K562 (cell line): ENCODE data around the gene TOP3A. TPM values are rescaled to one million over a fixed set of nuclear protein-coding genes. Genes with fewer than 3 reads are reported as not detected.

ENCODE experiments used
- ATAC-seq: fragments of 200-7000 bp; cut with Tn5 transposase; 3 replicates; pipeline ENCODE4 v1.9.1; 2020; ENCODE audit warnings: moderate library complexity
- BruUV-seq: library from RNA; stranded (reverse); fragments of 400-500 nt; replicated peaks from 2 replicates; lab custom pipeline; 2021; lab: Mats Ljungman, UMichigan
- CTCF ChIA-PET: fragments of 300-600 bp; formaldehyde crosslinking; extraction: SDS; loops from one replicate; lab custom pipeline; 2021; ENCODE audit warnings: low intra/inter-chr PET ratio; lab: Yijun Ruan, JAX
- POLR2A ChIA-PET: fragments of 300-600, 350-650 bp; sonication (Branson Sonifier 250); formaldehyde crosslinking; extraction: SDS; loops from one replicate; lab custom pipeline; 2021; ENCODE audit warnings: antibody characterized with exemption, inconsistent platforms; lab: Yijun Ruan, JAX
- DNase-seq, 4 experiments: peaks; one replicate each; pipeline versions ENCODE4 v3.0.0 to v3.0.0-alpha.2; 2011 to 2018; ENCODE audit warnings: low spot score in 3 of 4, mixed read lengths in 3 of 4; ENCODE audit errors: extremely low read depth in 1 of 4
- FAIRE-seq: peaks from 2 replicates; lab custom pipeline; 2011; peaks lifted over from hg19 to GRCh38; lab: Jason Lieb, UNC
- H2AFZ ChIP-seq: 2 replicates; pipeline ENCODE4 v1.6.0; 2011; ENCODE audit warnings: low read depth, low read length, control low read depth, inconsistent platforms
- H3K27ac ChIP-seq: fragments of 200-600 bp; 3 replicates; pipeline ENCODE4 v1.8.0; 2011; ENCODE audit warnings: low read depth, mild to moderate bottlenecking, control low read depth, inconsistent platforms, low read length, moderate library complexity, mixed read lengths; ENCODE audit errors: extremely low read depth
- H3K27me3 ChIP-seq, 2 experiments: fragments of 300-600 bp in 1 of 2; 2 replicates in 1 of 2; 3 replicates in 1 of 2; pipeline versions ENCODE4 v1.6.0 to v1.8.0; 2011; ENCODE audit warnings: inconsistent platforms in 2 of 2, low read length in 2 of 2, mild to moderate bottlenecking in 1 of 2, mixed read lengths in 1 of 2, moderate library complexity in 1 of 2; ENCODE audit not compliant: control insufficient read depth in 2 of 2, insufficient read depth in 2 of 2
- H3K36me3 ChIP-seq: fragments of 300-600 bp; 3 replicates; pipeline ENCODE4 v1.8.0; 2011; ENCODE audit warnings: mild to moderate bottlenecking, low read length, inconsistent platforms; ENCODE audit not compliant: control insufficient read depth, insufficient read depth
- H3K4me1 ChIP-seq, 2 experiments: fragments of 200-600 bp in 1 of 2; replicated peaks in 1 of 2; 2 replicates in 1 of 2; 3 replicates in 1 of 2; pipeline versions ENCODE4 v1.5.1 to v1.8.0; 2011; ENCODE audit warnings: inconsistent platforms in 2 of 2, low read length in 2 of 2, mild to moderate bottlenecking in 1 of 2, mixed read lengths in 1 of 2, moderate library complexity in 1 of 2; ENCODE audit not compliant: control insufficient read depth in 2 of 2, insufficient read depth in 2 of 2
- H3K4me2 ChIP-seq: 2 replicates; pipeline ENCODE4 v1.6.1; 2011; ENCODE audit warnings: low read length, control low read depth, inconsistent platforms, mixed read lengths; ENCODE audit not compliant: insufficient read depth
- H3K4me3 ChIP-seq: fragments of 200-600 bp; sonication (generic), shearing (Covaris generic); 2 replicates; pipeline ENCODE4 v1.5.1; 2016; ENCODE audit warnings: control low read depth, inconsistent platforms
- H3K79me2 ChIP-seq: fragments of 200-600 bp; 3 replicates; pipeline ENCODE4 v1.8.0; 2011; ENCODE audit warnings: low read length, inconsistent platforms; ENCODE audit not compliant: control insufficient read depth, insufficient read depth
- H3K9ac ChIP-seq, 2 experiments: 2 replicates each; pipeline versions ENCODE4 v1.6.0 to v1.6.1; 2011; ENCODE audit warnings: low read depth in 2 of 2, low read length in 2 of 2, control low read depth in 1 of 2, inconsistent platforms in 1 of 2, mild to moderate bottlenecking in 1 of 2, mixed read lengths in 1 of 2; ENCODE audit not compliant: insufficient read depth in 1 of 2
- H3K9me1 ChIP-seq: one replicate; pipeline ENCODE4 v1.6.0; 2011; ENCODE audit warnings: inconsistent platforms, mild to moderate bottlenecking, low read length, moderate library complexity; ENCODE audit not compliant: control insufficient read depth, insufficient read depth
- H3K9me3 ChIP-seq: replicated peaks from 2 replicates; pipeline ENCODE4 v1.5.1; 2011; ENCODE audit warnings: low read depth, low read length, inconsistent platforms; ENCODE audit not compliant: control insufficient read depth, insufficient read depth
- H4K20me1 ChIP-seq: replicated peaks from 2 replicates; pipeline ENCODE4 v1.6.1; 2011; ENCODE audit warnings: low read length, inconsistent platforms, mixed read lengths; ENCODE audit not compliant: control insufficient read depth, insufficient read depth
- MIER1 ChIP-seq: fragments of 450-650 bp; IDR thresholded peaks from 2 replicates; pipeline ENCODE4 v1.6.1; 2016; ENCODE audit warnings: antibody characterized with exemption, mild to moderate bottlenecking, low read depth
- NCOA6 ChIP-seq: fragments of 450-650 bp; IDR thresholded peaks from 2 replicates; pipeline ENCODE4 v1.6.1; 2017; ENCODE audit warnings: mild to moderate bottlenecking
- PML ChIP-seq: IDR thresholded peaks from 2 replicates; pipeline ENCODE4 v1.6.1; 2012; ENCODE audit warnings: low read length, inconsistent platforms
- SAFB ChIP-seq: fragments of 200-400 bp; formaldehyde crosslinking; IDR thresholded peaks from 2 replicates; pipeline ENCODE4 v1.6.1; 2017; ENCODE audit warnings: low read depth, low read length, borderline replicate concordance
- TFAM ChIP-seq: fragments of 250-450 bp; sonication (Bioruptor Pico); conservative IDR thresholded peaks from 2 replicates; pipeline ENCODE4 v1.5.0; 2021; ENCODE audit warnings: mild to moderate bottlenecking, moderate library complexity
- ZBTB2 ChIP-seq: fragments of 450-650 bp; IDR thresholded peaks from 2 replicates; pipeline ENCODE4 v1.6.1; 2016; ENCODE audit warnings: antibody characterized with exemption
- ZMIZ1 ChIP-seq, 2 experiments: fragments of 150-350 bp in 1 of 2; IDR thresholded peaks; 2 replicates each; pipeline ENCODE4 v1.6.1; 2012 to 2016; ENCODE audit warnings: low read depth in 2 of 2, low read length in 2 of 2, mild to moderate bottlenecking in 1 of 2, moderate library complexity in 1 of 2
- ZNF282 ChIP-seq: sonication (generic); formaldehyde crosslinking; IDR thresholded peaks from 2 replicates; pipeline ENCODE4 v1.8.1; 2023; ENCODE audit warnings: missing genetic modification reagents
- ZNF699 ChIP-seq: fragments of 250-450 bp; sonication (Bioruptor Pico); IDR thresholded peaks from 2 replicates; pipeline ENCODE4 v1.8.0; 2021; ENCODE audit warnings: mild to moderate bottlenecking, moderate library complexity; ENCODE audit not compliant: insufficient replicate concordance
- WGBS: fragments of 100-300 bp; shearing (Covaris generic); methylation state at CpG from one replicate; pipeline ENCODE4 v1.1.6; 2016; ENCODE audit warnings: low coverage, mixed read lengths; ENCODE audit not compliant: insufficient coverage; ENCODE audit errors: missing lambda C conversion rate; 5-methylcytosine and 5-hydroxymethylcytosine counted together
- in situ Hi-C: fragments of 300-500 bp; cut with MboI; formaldehyde crosslinking; loops from 4 replicates; pipeline ENCODE4 v1.15.0; 2018; ENCODE audit warnings: inconsistent platforms, mixed read lengths
- intact Hi-C: fragments of 100-400 bp; cut with micrococcal nuclease; formaldehyde crosslinking; loops from 2 replicates; pipeline ENCODE4 v1.14.2; 2022
- polyA plus RNA-seq, 8 experiments: library from polyadenylated mRNA; depleted of rRNA in 4 of 8; stranded (reverse) in 5 of 8; unstranded in 3 of 8; fragments of >200 nt; fragmentation: Nextera tagmentation in 2 of 8; fragmentation: Illumina TruSeq in 1 of 8; extraction: Ambion mirVana in 2 of 8; extraction: Trizol in 1 of 8; gene quantifications; 2 replicates each; pipeline versions ENCODE4 v1.2.1 to v1.2.3, GENCODE V29; 2011 to 2014; ENCODE audit warnings: inconsistent platforms in 1 of 8, missing spikeins in 1 of 8
- total RNA-seq, 7 experiments: library from RNA; depleted of rRNA in 6 of 7; stranded (reverse); fragments of >200 nt in 6 of 7; fragmentation: Illumina TruSeq in 2 of 7; extraction: Trizol in 2 of 7; gene quantifications; 2 replicates each; pipeline versions ENCODE4 v1.2.1 to v1.2.3, GENCODE V29; 2011 to 2021; ENCODE audit warnings: low replicate concordance in 1 of 7

TOP3A gene
- total and polyA plus RNA-seq, 9 of the 15 experiments (the other 6 are each of a cell fraction or from before 2014, with no cell fraction given): 5.2 to 49.7 (median 24.7) TPM

GRCh38 chr17:18237461-18237860 lies 77.3 kb downstream of the TOP3A start (continued):
- TF ChIP-seq ZBTB2 (no peak), TFAM (CRISPR knock-in tag) (no peak), ZMIZ1 (IDR thresholded peaks at IDR 0.05; ENCODE audit: low read depth in 2 of 2, low read length in 2 of 2) (no peak), NCOA6 (no peak), PML (no peak)

GRCh38 chr17:18236494-18236893 lies 78.3 kb downstream of the TOP3A start:
- H4K20me1 ChIP-seq: no peaks in the 10 kb centered on the region
- DNase-seq (no peak), ATAC-seq (no peak), FAIRE-seq (no peak)
- H3K4me2 ChIP-seq: no peak overlapping the region
- 70% methylated on average over 16 of the region's 18 CpGs for WGBS
- H3K27me3 ChIP-seq: no peaks in the 10 kb centered on the region
- no peaks in the 10 kb centered on the region for H3K9me3 ChIP-seq
- H3K36me3 ChIP-seq: no peaks in the 10 kb centered on the region
- peaks cover 0 to 16% of the 10 kb centered on the region in 2 experiments; a peak in 1 of 5 replicates for H3K4me1 ChIP-seq
- no peak overlapping the region for H2AFZ ChIP-seq
- no peak for TF ChIP-seq SAFB
- no peak for TF ChIP-seq ZNF699 (CRISPR knock-in tag)
- no peak for TF ChIP-seq MIER1
- TF ChIP-seq ZNF282 (CRISPR knock-in tag): no peak
- H3K9ac ChIP-seq: no peak overlapping the region
- no peak overlapping the region for H3K4me3 ChIP-seq
- in situ Hi-C loops (no loop called here), intact Hi-C loops (no loop called here)
- H3K79me2 ChIP-seq: no peaks in the 10 kb centered on the region
- H3K9me1 ChIP-seq: no peaks in the 10 kb centered on the region
- POLR2A ChIA-PET: interaction anchor here (0.9 kb wide), 1 partner anchor 9 kb away, joined by 3 read pairs; no protein-coding TSS in a partner anchor
- CTCF ChIA-PET: no interaction called here
- BruUV-seq: no TSS peak
- no peak overlapping the region for H3K27ac ChIP-seq
